GM18873 (cell line): Measurements from ENCODE around the gene WRAP53.

Source experiments
- ATAC-seq: cut with Tn5 transposase; IDR thresholded peaks from one replicate; pipeline ENCODE4 v1.9.1; 2021; ENCODE audit warnings: mild to moderate bottlenecking, moderate library complexity, moderate number of reproducible peaks; ENCODE audit not compliant: unreplicated experiment, low FRiP score

WRAP53 gene

GRCh38 chr17:7707446-7707845 is 19.2 kb downstream of the WRAP53 start:
- ATAC-seq, result no peak

GRCh38 chr17:7707858-7708750 is 19.8 kb downstream of the WRAP53 start:
- ATAC-seq, result no peak

DNA sequence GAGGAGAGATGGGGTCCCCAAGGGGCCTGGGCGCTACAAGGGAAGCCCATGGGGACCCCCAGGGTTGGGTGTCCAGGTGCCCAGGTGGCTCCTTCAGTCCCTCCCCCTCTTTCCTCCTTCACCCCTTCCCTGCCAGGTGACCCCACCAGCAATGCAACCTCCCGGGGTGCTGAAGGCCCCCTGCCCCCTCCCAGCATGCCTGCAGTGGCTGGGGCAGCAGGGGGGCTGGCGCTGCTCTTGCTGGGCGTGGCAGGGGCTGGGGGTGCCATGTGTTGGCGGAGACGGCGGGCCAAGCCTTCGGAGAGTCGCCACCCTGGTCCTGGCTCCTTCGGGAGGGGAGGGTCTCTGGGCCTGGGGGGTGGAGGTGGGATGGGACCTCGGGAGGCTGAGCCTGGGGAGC is 20.8 kb downstream of the WRAP53 start:
- no peak for ATAC-seq

DNA sequence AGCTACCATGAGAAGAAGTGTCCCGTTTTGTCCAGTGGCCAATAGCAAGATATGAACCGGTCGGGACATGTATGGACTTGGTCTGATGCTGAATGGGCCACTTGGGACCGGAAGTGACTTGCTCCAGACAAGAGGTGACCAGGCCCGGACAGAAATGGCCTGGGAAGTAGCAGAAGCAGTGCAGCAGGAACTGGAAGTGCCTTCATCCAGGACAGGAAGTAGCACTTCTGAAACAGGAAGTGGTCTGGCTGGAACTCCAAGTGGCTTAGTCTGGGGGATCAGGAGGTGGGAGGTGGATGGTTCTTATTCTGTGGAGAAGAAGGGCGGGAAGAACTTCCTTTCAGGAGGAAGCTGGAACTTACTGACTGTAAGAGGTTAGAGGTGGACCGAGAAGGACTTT is 22.0 kb downstream of the WRAP53 start:
- no peak for ATAC-seq

- no peak for ATAC-seq
Measured at GRCh38 chr17:7711051-7711755, 22.9 kb downstream of the WRAP53 start.

DNA sequence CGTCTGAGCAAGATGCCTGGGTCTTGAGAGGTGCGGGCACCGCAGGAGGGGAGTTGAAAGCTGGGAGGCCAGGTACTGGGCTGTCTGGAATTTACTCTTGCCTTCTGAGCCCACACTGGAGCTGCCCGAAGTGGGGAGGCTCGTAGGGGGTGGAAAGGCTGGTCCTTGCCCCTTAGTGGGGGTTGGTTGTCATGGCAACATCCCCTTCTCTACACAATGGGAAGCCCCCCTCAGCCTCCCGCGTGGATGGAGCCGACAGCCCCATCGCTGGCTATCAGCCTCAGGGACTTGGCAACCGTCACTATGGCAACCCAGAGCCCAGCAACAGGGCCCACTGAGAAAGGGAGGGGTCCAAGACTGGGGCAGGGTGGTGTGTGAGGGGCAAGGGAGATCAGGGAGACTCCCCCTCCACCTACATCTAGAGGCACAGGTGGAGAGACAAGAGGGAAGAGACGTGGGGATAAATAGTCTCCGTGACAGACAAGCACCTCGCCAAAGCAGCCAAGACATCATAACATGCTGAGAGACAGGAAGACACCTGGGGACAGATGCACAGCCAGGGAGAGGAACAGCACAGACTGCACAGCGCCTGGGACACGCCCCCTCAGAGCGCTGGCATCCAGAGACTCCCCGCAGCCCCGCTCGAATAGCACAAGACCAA is 24.0 kb downstream of the WRAP53 start:
- ATAC-seq, result no peak

- no peak for ATAC-seq
Measured at GRCh38 chr17:7713782-7714181, 25.5 kb downstream of the WRAP53 start.

DNA sequence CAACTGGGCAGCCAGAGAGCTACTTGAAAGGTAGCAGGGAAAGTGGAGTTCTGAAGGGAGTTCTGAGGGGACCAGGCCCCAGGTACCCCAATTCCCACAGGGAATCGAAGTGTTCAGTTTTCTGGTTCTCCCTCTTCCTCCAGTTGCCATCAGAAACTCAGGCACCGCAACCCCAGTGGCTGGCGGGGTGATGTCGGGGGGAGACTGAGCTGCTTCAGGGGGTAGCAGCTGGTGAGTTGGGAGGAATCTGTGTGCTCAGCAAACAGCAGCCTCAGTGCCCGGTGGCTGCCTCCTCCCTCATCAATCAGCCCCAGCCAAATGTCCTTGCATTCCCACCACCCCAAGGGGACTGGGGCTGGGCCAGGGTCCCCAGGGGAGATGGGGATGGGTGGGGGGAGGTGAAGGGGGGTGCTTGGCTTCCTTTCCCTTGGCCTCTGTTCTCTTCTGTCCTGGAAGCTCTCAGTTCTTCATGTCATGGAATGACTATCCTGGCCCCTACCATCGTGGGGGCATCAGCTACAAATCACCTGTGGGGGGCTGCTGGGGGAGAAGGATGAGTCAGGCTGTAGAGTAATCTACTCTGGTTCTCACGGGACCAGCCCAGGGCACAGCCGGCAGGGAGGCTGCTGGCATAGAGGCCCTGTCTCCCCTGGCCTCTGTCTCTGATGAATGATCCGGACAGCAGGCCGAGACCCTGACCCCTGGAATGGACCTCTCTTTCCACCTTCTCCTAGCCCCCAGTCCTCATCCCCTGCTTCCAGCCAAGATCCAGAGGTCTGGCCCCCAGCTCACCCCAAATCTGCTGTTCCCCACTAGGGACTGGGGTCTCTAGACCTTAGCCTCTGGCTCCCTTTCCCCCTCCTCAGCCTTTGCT is 26.7 kb downstream of the WRAP53 start:
- ATAC-seq, result no peak

- no peak for ATAC-seq
Measured at GRCh38 chr17:7715936-7716886, 27.9 kb downstream of the WRAP53 start.

DNA sequence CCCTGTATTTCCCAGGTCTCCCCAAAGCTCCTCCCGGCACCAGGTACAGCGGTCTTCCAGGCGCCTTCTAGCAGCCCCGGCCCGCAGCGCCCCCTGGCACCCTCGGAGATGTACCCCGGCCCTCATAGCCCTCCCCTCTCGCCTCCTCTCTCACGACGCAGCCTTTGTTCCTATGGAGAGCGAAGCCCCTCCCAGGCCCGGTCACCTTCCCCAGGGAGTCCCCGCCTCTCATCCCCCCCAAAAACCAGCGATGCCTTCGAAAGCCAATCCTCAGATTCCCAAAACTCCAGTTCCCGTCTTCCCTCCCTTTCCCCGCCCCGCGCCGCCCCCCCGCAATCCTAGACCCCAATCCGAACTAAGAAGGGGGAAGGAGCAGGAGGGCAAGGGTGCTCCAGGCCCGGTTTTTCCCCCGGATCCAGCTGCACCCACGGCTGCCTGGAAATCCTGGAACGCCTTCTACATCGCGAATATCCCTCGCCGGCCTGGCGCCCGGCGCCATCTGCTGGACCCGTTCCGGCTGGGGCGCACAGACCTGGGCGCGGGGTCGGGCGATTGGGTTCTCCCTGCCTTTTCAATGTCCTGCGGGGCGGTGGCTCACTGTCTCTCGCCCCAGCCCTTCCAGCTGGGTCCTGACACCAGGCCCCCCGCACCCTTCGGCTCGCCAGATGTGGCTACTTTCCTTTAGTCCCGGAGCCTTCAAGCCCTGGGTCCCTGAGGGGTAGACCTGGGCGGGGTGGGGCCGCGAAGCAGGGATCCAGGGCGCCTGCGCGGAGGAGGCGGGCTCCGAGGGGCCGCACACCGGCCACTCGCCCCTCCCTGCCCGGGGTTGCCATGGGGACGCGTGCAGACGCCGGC is 28.9 kb downstream of the WRAP53 start, which contains the start of gene DNAH2:
Gene DNAH2 (plus strand): TSS at position 844 of the 855 bp plus-strand sequence. CDS start 1,991 bp downstream, outside the sequence.
- no peak for ATAC-seq

DNA sequence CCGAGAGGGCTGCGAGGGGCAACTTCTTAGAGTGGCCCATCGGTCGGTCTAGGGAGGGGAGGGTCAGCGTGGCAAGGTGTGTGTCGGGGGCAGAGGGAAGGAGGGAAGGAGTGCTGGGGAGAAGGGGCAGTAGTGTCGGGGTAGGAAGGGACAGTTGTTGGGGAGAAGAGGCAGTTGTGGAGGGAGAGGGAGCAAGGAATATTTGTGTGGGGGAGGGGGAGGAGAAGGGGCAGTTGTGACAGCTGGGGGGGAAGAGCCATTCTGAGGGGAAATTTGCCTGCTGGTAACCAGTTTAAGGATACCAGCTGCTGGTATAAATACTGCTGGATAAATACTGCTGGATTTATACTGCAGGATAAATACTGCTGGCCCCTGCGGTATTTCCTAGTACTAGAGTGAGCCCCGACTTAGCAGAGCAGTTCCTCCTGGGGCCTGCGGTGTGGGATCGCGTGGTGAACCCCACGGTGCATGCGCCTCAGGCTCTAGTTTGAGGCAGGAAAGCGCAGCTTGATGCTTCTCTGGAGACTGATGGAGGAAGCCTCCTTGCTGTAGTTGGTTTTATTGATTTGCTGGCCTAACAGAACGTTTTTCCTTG is 29.6 kb downstream of the WRAP53 start:
- ATAC-seq, result no peak

GRCh38 chr17:7719661-7720060 is 31.4 kb downstream of the WRAP53 start:
- no peak for ATAC-seq

GRCh38 chr17:7720125-7720524 is 31.8 kb downstream of the WRAP53 start:
- ATAC-seq, result no peak

DNA sequence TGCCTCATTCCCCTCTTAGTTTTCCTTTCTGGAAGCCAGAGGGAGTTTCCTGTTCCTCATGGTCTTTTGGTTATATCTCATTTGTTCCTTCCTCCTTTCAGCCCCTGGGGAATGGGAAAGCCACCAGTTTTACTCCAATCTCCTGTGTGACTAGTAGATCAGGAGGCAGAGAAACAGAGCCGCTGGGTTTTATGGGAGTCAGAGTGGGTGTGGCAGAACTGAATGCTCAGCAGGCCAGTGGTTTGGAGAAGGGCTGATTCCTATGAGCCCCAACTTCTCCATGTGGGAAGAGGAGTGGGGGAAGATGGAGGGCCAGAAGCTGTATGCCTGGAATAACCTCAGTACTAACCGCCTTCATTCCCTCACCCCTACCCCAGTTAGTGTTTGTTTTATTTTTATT is 33.3 kb downstream of the WRAP53 start:
- ATAC-seq, result no peak

GRCh38 chr17:7727886-7728285 is 39.6 kb downstream of the WRAP53 start:
- ATAC-seq, result no peak

GRCh38 chr17:7729816-7730215 is 41.5 kb downstream of the WRAP53 start:
- ATAC-seq, result no peak

DNA sequence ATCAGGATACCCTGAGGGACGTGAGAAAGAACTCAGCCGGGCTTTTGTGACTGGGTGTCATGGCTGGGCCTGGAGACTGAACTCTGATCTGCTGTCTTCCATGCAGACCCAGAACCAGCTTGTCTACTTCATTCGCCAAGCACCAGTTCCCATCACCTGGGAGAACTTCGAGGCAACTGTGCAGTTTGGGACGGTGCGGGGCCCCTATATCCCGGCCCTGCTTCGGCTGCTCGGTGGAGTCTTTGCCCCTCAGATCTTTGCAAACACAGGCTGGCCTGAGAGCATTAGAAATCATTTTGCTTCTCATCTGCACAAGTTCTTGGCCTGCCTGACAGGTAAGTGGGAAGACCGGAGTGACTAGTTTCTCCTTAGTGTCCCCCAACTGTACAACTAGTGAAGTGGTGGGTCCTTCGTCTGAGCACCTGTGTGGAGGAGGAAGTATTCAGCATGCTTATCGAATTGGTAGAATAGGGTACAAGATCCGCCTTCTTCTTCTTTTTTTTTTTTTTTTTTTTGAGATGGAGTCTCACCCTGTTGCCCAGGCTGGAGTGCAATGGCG is 44.8 kb downstream of the WRAP53 start:
- no peak for ATAC-seq
